HCEC 1CT (cell line): Measurements from ENCODE around the gene AGPAT3.

Source experiments
- DNase-seq: peaks from one replicate; pipeline ENCODE4 v3.0.0-alpha.2; 2017

AGPAT3 gene

DNA sequence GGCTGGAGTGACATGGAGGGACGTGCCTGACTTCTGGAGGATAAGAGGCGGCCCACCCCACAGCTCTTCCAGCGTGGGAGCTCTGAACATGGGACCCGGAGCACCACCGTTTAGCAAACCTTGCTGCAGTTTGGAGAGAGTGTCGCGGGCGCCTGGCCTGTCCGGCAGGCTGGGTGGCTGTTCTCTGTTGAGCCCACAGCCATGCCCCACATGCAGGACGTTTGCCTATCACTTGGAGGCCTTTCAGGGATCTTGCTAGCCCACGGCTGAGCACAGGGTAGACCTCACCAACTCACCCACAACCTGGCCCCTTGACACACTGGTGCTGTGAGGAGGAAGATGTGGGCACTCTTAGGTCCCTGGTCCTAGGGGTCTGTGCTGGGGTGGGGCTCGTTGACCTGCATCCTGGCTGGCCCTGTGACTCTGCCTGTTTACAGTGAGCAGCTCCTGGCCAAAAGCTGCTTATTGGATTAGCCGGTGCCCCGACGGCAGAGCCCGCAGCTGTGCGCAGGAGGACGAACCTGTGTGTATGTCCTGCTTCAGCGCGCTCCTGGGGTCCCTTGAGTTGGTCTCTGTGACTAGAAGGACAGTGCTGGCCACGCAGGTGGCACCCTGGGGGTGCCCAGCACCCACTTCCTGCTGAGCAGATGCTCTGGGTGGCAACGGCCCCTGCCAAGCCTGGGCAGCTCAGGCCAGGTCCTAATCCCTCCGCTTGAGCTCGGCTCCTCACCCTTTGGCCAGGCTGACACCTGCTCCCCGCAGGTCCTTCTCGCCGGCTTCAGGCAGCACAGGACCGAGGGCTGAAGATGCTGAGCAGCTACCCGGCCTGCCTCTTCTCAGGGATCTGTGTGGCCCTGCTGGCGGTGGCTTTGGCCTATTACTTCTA, 74.7 kb downstream of the AGPAT3 start:
- no peak for DNase-seq

- no peak for DNase-seq
Measured at GRCh38 chr21:43940329-43941050, 75.5 kb downstream of the AGPAT3 start.

- DNase-seq = no peak
Measured at GRCh38 chr21:43942201-43942600, 77.2 kb downstream of the AGPAT3 start.

GRCh38 chr21:43942621-43943020, 77.6 kb downstream of the AGPAT3 start:
- no peak for DNase-seq

GRCh38 chr21:43943512-43944077, 78.6 kb downstream of the AGPAT3 start:
- no peak for DNase-seq

GRCh38 chr21:43944078-43944633, 79.1 kb downstream of the AGPAT3 start:
- DNase-seq = no peak

GRCh38 chr21:43944757-43945156, 79.7 kb downstream of the AGPAT3 start:
- no peak for DNase-seq

DNA sequence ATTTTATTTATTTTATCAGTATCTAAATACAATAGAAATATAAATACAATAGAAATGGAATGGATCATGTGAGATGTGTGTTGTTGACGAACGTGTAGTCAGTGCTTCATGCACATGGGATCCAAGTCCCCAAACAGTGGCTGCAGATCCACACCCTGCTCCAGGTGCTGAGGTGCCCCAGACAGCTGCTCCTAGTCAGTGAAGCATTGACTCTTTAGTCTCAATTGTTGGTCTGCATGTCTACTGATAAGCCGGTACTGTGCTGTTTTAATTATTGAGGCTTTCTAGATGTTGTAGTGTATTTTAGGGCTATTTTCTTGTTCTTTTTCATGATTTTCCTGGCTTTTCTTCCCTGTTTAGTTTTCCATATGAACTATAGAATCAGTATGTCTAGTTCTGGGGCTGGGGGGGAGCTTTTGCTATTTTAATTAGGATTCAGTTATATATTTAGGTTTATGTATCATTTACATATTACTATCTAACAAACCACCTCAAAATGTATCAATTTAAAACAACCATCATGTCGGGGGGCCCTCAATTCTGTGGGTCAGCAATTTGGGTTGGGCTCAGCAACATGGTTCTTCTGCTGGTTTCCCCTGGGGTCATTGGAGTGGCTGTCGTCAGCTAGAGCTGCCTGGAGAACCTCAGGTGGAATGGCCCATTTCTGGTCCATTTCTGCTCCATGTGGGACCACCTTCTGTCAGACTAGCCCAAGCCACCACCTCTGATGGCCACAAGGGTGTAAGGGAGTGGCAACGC, 83.9 kb downstream of the AGPAT3 start:
- no peak for DNase-seq

GRCh38 chr21:43949499-43950208, 84.6 kb downstream of the AGPAT3 start:
- no peak for DNase-seq

DNA sequence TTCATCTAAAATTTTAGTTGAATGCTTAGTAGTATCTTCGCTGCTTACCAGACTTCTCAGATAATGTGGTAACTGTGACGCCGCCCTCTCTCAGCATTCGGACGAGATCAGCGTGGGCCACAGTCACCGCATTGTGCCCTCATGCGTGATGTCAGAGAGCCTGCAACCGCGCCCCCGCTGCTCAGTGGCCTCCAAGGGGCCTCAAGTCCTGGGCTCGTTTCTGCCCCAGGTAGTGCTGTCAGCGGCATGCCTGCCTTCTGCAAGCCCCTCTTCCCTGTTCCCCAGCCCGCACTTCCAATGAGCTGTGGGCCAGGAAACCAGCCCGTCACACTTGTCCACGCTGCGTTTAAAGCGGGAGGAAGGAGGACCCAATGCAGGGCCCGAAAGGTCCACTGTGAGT, 85.5 kb downstream of the AGPAT3 start:
- DNase-seq = no peak

DNA sequence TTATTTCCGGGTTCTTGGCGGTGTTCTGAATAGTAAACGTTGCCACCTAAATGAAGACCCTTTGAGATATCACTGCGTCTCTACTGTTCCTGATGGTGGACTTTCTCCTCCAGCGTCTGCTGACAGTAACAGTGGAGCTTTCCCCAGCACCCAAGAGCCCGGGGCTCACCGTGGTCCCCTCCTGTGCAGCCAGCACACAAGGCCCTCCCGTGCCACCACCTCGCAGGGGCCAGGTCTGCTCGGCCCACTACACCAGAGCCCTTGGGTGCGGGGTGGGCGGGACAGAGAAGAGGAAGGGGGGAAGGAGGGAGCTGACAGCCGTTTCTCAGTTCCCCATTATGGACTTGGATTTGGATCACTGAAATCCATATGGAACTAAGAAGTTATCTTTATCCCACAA, 85.9 kb downstream of the AGPAT3 start:
- DNase-seq = no peak

- no peak for DNase-seq
Measured at GRCh38 chr21:43951911-43952703, 87.1 kb downstream of the AGPAT3 start.

- DNase-seq = no peak
Measured at GRCh38 chr21:43953021-43953420, 88.0 kb downstream of the AGPAT3 start.

DNA sequence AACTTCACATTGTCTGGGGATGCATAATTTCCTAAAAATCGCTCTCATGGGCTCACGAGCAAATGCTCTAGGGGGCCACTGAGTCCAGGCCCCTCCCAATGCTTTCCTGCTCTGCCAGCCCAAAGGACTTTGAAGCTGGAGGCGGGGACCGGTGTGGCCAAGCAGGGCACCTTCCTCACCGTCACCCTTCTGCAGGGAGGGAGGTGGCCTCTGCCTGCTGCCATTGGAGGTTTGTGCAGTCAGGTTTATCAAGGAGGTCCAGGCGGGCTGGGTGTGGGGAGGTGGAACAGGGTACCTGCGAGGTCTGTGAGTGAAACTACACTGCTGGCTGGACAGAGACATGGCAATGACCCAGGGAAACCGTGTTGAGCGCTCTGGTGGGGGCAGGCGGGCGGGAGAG, 89.0 kb downstream of the AGPAT3 start:
- no peak for DNase-seq

GRCh38 chr21:43954896-43955295, 89.9 kb downstream of the AGPAT3 start:
- DNase-seq = no peak

GRCh38 chr21:43956019-43956669, 91.1 kb downstream of the AGPAT3 start:
- DNase-seq = no peak

DNA sequence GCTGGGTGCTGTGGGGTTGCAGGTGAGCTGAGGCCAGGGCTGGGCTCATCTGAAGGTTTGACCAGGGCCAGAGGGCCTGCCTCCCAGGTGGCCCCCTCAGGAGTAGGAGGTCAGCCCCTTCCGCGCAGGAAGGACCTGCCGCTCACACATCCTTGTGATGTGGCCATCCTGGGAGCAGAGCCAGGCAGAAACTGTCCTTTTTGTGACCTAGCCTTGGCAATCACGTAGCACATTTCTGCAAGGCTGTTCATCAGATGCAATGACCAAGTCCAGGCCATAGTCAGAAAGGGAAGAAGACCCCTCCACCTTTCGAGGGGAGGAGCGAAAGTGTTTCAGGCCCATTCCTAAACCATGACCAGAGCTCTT, 91.6 kb downstream of the AGPAT3 start:
- no peak for DNase-seq

- no peak for DNase-seq
Measured at GRCh38 chr21:43957128-43957571, 92.1 kb downstream of the AGPAT3 start.

GRCh38 chr21:43957611-43958362, 92.8 kb downstream of the AGPAT3 start:
- DNase-seq = no peak
